Ishikawa (cell line): Measurements from ENCODE around the gene TMIGD3.

Source experiments
- CEBPB ChIP-seq: IDR thresholded peaks from 2 replicates; pipeline ENCODE4 v1.6.1; 2012
- CREB1 ChIP-seq: IDR thresholded peaks from 2 replicates; pipeline ENCODE4 v1.6.1; 2012; ENCODE audit warnings: low read depth
- EGR1 ChIP-seq: IDR thresholded peaks from 2 replicates; pipeline ENCODE4 v1.6.1; 2012
- EP300 ChIP-seq: IDR thresholded peaks from 2 replicates; pipeline ENCODE4 v1.6.1; 2012; ENCODE audit warnings: borderline replicate concordance
- FOXM1 ChIP-seq: IDR thresholded peaks from 2 replicates; pipeline ENCODE4 v1.6.1; 2012; ENCODE audit warnings: low read depth, borderline replicate concordance
- NFIC ChIP-seq: IDR thresholded peaks from 2 replicates; pipeline ENCODE4 v1.6.1; 2012
- RAD21 ChIP-seq: IDR thresholded peaks from 2 replicates; pipeline ENCODE4 v1.6.1; 2012; ENCODE audit warnings: low read depth
- TAF1 ChIP-seq: IDR thresholded peaks from 2 replicates; pipeline ENCODE4 v1.6.1; 2012; ENCODE audit warnings: low read depth, mild to moderate bottlenecking
- TCF12 ChIP-seq: IDR thresholded peaks from 2 replicates; pipeline ENCODE4 v1.6.1; 2012; ENCODE audit warnings: low read depth
- TEAD4 ChIP-seq: IDR thresholded peaks from 2 replicates; pipeline ENCODE4 v1.6.1; 2012
- YY1 ChIP-seq: IDR thresholded peaks from 2 replicates; pipeline ENCODE4 v1.6.1; 2012; ENCODE audit warnings: low read depth
- ZBTB7A ChIP-seq: IDR thresholded peaks from 2 replicates; pipeline ENCODE4 v1.6.1; 2012; ENCODE audit warnings: low read depth
- TF ChIP-seq, protein P1 (sequence below): IDR thresholded peaks from 2 replicates; pipeline ENCODE4 v1.6.1; 2012; ENCODE audit warnings: low read depth, mild to moderate bottlenecking
- TF ChIP-seq, protein P2 (sequence below): IDR thresholded peaks from 2 replicates; pipeline ENCODE4 v1.6.1; 2012
- TF ChIP-seq, protein P3 (sequence below): IDR thresholded peaks from 2 replicates; pipeline ENCODE4 v1.6.1; 2012

The TMIGD3 gene

DNA sequence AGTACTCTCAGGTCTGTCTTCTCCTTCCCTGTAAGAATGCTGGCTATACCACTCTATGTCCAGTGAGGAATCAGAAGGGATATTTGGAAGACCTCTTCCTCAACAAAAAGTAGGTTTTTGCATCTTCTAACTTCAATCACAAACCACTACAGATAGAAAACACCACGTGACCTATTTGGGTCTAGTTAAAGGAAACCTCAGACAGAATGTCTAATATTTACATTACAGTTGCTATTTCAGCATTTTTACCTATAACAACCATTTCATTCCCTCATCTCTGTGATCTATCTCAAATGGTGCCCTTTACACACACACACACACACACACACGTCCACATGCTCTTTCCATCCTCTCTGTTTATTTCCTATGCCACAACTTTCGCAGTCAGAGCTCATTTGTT, 7.9 kb upstream of the TMIGD3 start:
- TF ChIP-seq CEBPB (no peak), EP300 (no peak), TAF1 (no peak), CREB1 (no peak)

DNA sequence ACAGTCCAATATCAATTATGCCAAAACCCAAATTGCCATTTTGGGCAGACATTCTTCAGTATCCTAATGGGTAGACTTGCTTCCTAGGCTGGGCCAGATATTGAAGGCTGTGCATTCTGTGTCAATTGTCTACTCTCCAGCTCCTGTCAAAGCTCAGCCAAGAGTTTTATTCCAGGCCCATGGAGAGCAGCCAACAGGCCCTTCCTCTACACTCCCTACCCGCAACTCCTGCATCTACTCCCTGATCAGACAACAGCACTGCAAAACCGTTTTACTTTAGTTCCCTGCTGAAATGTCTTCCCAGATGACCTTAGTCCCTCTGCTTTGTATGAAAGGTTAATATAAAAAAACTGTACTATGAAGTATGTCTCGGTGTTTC, 6.6 kb upstream of the TMIGD3 start:
- TF ChIP-seq ZBTB7A (no peak), CREB1 (no peak), CEBPB (no peak), TCF12 (no peak), EP300 (no peak), YY1 (no peak), EGR1 (no peak), FOXM1 (no peak), TEAD4 (no peak)

DNA sequence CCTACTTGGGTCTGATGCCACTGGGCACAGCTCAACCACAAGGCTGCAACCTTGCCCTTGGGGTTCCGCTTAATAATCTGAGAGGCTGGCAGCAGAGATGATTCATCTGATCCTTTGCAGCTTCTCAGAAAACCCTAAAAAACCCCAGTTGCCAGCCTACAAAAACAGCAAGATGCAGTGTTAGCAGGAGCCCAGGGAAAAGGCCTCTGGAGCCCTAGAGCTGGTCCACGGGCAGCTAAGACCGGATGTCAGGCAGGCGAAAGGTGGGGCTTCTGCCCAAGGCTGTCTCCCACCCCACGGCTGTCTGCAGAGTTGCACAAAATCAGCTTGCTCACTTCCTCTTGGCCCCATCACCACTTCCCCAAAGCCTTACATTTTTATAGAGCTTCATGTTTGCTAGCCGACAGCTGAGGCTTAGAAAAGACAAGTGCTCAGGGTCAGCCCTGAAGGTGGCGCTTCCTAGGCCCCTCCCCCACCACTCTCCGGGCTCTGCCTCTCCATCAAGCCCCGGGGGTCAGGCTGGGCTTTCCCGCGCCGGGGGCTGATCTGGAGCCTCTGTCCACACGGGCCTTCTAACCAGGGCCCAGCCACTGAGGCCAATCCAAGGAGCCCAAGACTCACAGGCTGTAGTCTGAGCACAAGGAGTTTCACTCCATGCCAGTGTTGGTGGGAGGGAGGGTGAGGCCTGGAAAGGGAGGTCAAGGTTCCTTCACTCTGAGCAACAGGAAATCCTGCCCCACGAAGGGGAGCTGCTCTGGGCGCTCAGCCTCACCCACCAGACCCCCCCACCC, 4.2 kb upstream of the TMIGD3 start:
- TF ChIP-seq, protein P1, sequence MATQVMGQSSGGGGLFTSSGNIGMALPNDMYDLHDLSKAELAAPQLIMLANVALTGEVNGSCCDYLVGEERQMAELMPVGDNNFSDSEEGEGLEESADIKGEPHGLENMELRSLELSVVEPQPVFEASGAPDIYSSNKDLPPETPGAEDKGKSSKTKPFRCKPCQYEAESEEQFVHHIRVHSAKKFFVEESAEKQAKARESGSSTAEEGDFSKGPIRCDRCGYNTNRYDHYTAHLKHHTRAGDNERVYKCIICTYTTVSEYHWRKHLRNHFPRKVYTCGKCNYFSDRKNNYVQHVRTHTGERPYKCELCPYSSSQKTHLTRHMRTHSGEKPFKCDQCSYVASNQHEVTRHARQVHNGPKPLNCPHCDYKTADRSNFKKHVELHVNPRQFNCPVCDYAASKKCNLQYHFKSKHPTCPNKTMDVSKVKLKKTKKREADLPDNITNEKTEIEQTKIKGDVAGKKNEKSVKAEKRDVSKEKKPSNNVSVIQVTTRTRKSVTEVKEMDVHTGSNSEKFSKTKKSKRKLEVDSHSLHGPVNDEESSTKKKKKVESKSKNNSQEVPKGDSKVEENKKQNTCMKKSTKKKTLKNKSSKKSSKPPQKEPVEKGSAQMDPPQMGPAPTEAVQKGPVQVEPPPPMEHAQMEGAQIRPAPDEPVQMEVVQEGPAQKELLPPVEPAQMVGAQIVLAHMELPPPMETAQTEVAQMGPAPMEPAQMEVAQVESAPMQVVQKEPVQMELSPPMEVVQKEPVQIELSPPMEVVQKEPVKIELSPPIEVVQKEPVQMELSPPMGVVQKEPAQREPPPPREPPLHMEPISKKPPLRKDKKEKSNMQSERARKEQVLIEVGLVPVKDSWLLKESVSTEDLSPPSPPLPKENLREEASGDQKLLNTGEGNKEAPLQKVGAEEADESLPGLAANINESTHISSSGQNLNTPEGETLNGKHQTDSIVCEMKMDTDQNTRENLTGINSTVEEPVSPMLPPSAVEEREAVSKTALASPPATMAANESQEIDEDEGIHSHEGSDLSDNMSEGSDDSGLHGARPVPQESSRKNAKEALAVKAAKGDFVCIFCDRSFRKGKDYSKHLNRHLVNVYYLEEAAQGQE: no peak

DNA sequence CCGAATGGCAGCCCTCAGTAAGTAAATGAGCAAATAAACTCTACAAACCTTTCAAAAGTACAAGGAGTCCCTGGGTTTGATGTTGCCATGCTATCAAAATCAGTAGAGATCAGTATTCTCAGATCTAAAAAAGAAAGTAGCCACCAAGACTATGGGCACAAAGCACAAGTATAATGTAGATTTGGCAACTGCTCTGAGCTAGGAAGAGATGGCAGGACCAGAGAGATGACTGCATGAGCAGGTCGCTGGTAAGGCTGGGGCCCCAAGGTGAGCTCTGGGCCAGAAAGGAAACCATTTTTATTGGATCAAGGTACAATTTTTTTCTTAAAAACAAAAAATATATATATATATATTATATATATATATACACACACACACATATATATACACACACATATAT, 3.1 kb upstream of the TMIGD3 start:
- TF ChIP-seq TAF1 (no peak), FOXM1 (no peak), ZBTB7A (no peak), TEAD4 (no peak), CREB1 (no peak), EGR1 (no peak), YY1 (no peak), EP300 (no peak), RAD21 (no peak), TCF12 (no peak), NFIC (no peak), CEBPB (no peak)
- TF ChIP-seq, protein P2, sequence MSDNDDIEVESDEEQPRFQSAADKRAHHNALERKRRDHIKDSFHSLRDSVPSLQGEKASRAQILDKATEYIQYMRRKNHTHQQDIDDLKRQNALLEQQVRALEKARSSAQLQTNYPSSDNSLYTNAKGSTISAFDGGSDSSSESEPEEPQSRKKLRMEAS: no peak
- TF ChIP-seq, protein P1: no peak
- TF ChIP-seq, protein P3, sequence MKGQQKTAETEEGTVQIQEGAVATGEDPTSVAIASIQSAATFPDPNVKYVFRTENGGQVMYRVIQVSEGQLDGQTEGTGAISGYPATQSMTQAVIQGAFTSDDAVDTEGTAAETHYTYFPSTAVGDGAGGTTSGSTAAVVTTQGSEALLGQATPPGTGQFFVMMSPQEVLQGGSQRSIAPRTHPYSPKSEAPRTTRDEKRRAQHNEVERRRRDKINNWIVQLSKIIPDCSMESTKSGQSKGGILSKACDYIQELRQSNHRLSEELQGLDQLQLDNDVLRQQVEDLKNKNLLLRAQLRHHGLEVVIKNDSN: no peak

DNA sequence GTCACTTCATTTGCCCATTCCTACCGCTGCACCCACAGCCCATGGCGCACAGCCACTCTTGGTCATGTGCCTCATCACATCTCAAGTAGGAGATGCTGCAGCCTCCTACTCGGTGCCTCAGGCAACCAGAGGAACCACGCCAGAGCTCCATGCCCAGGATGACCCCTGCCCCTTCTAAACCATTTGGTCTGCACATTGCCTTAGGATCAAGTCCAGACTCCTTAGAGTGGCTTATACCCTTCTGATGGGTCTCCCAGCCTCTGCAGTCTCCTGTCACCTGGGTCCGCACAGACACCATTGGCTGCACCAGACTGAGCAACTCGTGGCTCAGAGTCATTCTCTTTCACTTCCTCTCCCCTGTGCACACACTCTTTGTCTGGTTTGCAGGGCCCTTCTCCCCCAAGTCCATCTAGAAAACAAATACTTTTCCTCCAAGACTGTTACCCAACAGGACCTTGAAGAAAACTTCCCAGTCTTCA, 2.2 kb upstream of the TMIGD3 start:
- no peak for TF ChIP-seq CEBPB
- TF ChIP-seq CREB1: no peak
- TF ChIP-seq, protein P3: no peak
- TF ChIP-seq EP300: no peak
- TF ChIP-seq, protein P2: no peak
- no peak for TF ChIP-seq TEAD4
- no peak for TF ChIP-seq NFIC
- TF ChIP-seq, protein P1: no peak
- TF ChIP-seq TCF12: no peak
- no peak for TF ChIP-seq FOXM1
- no peak for TF ChIP-seq RAD21
- no peak for TF ChIP-seq EGR1
- no peak for TF ChIP-seq YY1
- no peak for TF ChIP-seq ZBTB7A
- no peak for TF ChIP-seq TAF1
